Motor neuron (in vitro differentiated cells): ENCODE measurements around the gene GPR137B. TPM values are rescaled to one million over a fixed set of nuclear protein-coding genes. Genes with fewer than 3 reads are reported as not detected.
"Not testable (repeated sequence)": the region's sequence is repeated elsewhere in the genome, so short reads cannot be mapped to it uniquely, and the experiment has no call there.

Source experiments
- ATAC-seq, 8 experiments: fragments of 200-7000 bp; cut with Tn5 transposase; replicated peaks in 6 of 8; 2 replicates each; pipeline ENCODE4 v1.8.0; 2021; ENCODE audit warnings: mild to moderate bottlenecking in 8 of 8, moderate library complexity in 8 of 8
- H3K27ac ChIP-seq, 2 donors: fragments of 250-450 bp; sonication (Bioruptor Pico); 2 replicates each; pipeline ENCODE4 v1.9.0; 2021; ENCODE audit warnings: antibody characterized with exemption in 2 of 2, mild to moderate bottlenecking in 2 of 2, moderate library complexity in 1 of 2
- H3K4me1 ChIP-seq, 2 donors: fragments of 250-450 bp; sonication (Bioruptor Pico); replicated peaks in 1 of 2; 2 replicates each; pipeline ENCODE4 v1.6.1; 2021; ENCODE audit warnings: antibody characterized with exemption in 2 of 2, mild to moderate bottlenecking in 2 of 2, moderate library complexity in 1 of 2
- H3K4me3 ChIP-seq, 5 donors: fragments of 250-450 bp; sonication (Bioruptor Pico); 2 replicates each; pipeline ENCODE4 v1.9.0; 2021; ENCODE audit warnings: antibody characterized with exemption in 5 of 5, mild to moderate bottlenecking in 5 of 5, moderate library complexity in 4 of 5
- WGBS, 10 experiments: fragments of 450-650 bp; shearing (Covaris generic); methylation state at CpG; one replicate each; pipeline ENCODE4 v1.0.0; 2022; 5-methylcytosine and 5-hydroxymethylcytosine counted together
- in situ Hi-C, 9 experiments: fragments of 400-800 bp; cut with MboI; loops; one replicate each; pipeline ENCODE4 v1.15.0; 2021; ENCODE audit warnings: low sequenced_read_pairs in 9 of 9, low pct_unique_long_range_greater_than_20kb in 2 of 9; ENCODE audit not compliant: unreplicated experiment in 9 of 9
- total RNA-seq, 8 experiments: library from RNA; unstranded; fragments of 300-600 nt; gene quantifications; 2 replicates each; pipeline versions ENCODE4 v1.2.3 to v1.2.4, GENCODE V29; 2022

GPR137B gene
- 10 to 100 TPM in 7 of 8 experiments, 1 to 10 TPM in 1; 8.6 to 25.0 (median 12.3) TPM for total RNA-seq

GRCh38 chr1:236142253-236143103, at the start of gene GPR137B:
Gene GPR137B, plus strand, starts transcription at chr1:236142539. Its CDS starts 84 bp downstream, at chr1:236142623.
- H3K27ac ChIP-seq = no peak within 1 kb of the TSS
- in situ Hi-C loops = no loop called here
- H3K4me3 ChIP-seq = peak within 1 kb of the TSS; percentile 59 to 98 (median 89)
- peak; percentile 52 to 81 (median 72) for ATAC-seq
- 0 to 2% (median 0%) methylated on average over 1 to 24 of the region's 105 CpGs; no CpG with 5 or more reads in 6 of the 10 experiments for WGBS, 10 experiments
- H3K4me1 ChIP-seq = peaks cover 16 to 17% of the 10 kb centered on the region in 2 donors

- H3K27ac ChIP-seq = no peak overlapping the region
- H3K4me3 ChIP-seq = no peak overlapping the region
- no peaks in the 10 kb centered on the region for H3K4me1 ChIP-seq
- WGBS, 10 experiments = 10 to 90% (median 81%) methylated on average over 3 to 5 of the region's 5 CpGs; no CpG with 5 or more reads in 2 of the 10 experiments
- in situ Hi-C loops = no loop called here
- ATAC-seq = no peak
Observed at GRCh38 chr1:236092899-236093298, 49.4 kb upstream of the GPR137B start.

- Histone ChIP-seq H3K4me3 (no peak overlapping the region), H3K27ac (no peak overlapping the region), H3K4me1 (no peaks in the 10 kb centered on the region)
- 13 to 100% (median 88%) methylated on average over 1 to 3 of the region's 3 CpGs; no CpG with 5 or more reads in 1 of the 10 experiments for WGBS, 10 experiments
- ATAC-seq = no peak
- in situ Hi-C loops = no loop called here
Observed at GRCh38 chr1:236095705-236096520, 46.4 kb upstream of the GPR137B start.

- peak in 3 of 8 experiments; percentile 29 to 46 (median 46) for ATAC-seq
- WGBS, 10 experiments = 0 to 86% (median 70%) methylated on average over 1 to 14 of the region's 15 CpGs; no CpG with 5 or more reads in 1 of the 10 experiments
- H3K4me1 ChIP-seq, H3K4me3 ChIP-seq, in situ Hi-C loops, H3K27ac ChIP-seq: not testable (repeated sequence)
Observed at GRCh38 chr1:236096660-236097482, 45.5 kb upstream of the GPR137B start.

GRCh38 chr1:236098267-236098666, 44.1 kb upstream of the GPR137B start:
- H3K27ac ChIP-seq = no peak overlapping the region
- WGBS, 10 experiments = 67 to 100% (median 90%) methylated on average over 1 of the region's 1 CpG; no CpG with 5 or more reads in 6 of the 10 experiments
- H3K4me1 ChIP-seq = no peaks in the 10 kb centered on the region
- no peak overlapping the region for H3K4me3 ChIP-seq
- in situ Hi-C loops = no loop called here
- ATAC-seq = no peak

- WGBS, 10 experiments = 0 to 83% (median 65%) methylated on average over 2 to 11 of the region's 12 CpGs; no CpG with 5 or more reads in 1 of the 10 experiments
- no peaks in the 10 kb centered on the region for H3K4me1 ChIP-seq
- no peak overlapping the region for H3K27ac ChIP-seq
- in situ Hi-C loops = no loop called here
- peak in 3 of 8 experiments; percentile 82 to 90 (median 86) for ATAC-seq
- no peak overlapping the region for H3K4me3 ChIP-seq
Observed at GRCh38 chr1:236099355-236099974, 42.9 kb upstream of the GPR137B start.

- Histone ChIP-seq H3K27ac (no peak overlapping the region), H3K4me3 (no peak overlapping the region), H3K4me1 (no peaks in the 10 kb centered on the region)
- no peak for ATAC-seq
- in situ Hi-C loops = loop anchor here in 8 of 9 experiments (10.0 to 25.0 kb wide), 4 partner anchors 387 to 1464 kb away; no protein-coding TSS in a partner anchor
- 40 to 100% (median 90%) methylated on average over 1 to 15 of the region's 15 CpGs; no CpG with 5 or more reads in 1 of the 10 experiments for WGBS, 10 experiments
Observed at GRCh38 chr1:236100799-236101198, 41.5 kb upstream of the GPR137B start.

- Histone ChIP-seq H3K4me1 (no peaks in the 10 kb centered on the region), H3K27ac (no peak overlapping the region), H3K4me3 (no peak overlapping the region)
- WGBS, 10 experiments = 61 to 100% (median 80%) methylated on average over 1 to 9 of the region's 10 CpGs
- in situ Hi-C loops = loop anchor here in 8 of 9 experiments (10.0 to 25.0 kb wide), 4 partner anchors 386 to 1463 kb away; no protein-coding TSS in a partner anchor
- ATAC-seq = no peak
Observed at GRCh38 chr1:236101233-236102200, 40.8 kb upstream of the GPR137B start.

- Histone ChIP-seq H3K4me1 (no peaks in the 10 kb centered on the region), H3K27ac (no peak overlapping the region), H3K4me3 (no peak overlapping the region)
- WGBS, 10 experiments = 75 to 100% (median 84%) methylated on average over 2 to 10 of the region's 11 CpGs; no CpG with 5 or more reads in 6 of the 10 experiments
- no peak for ATAC-seq
- in situ Hi-C loops = loop anchor here in 8 of 9 experiments (10.0 to 25.0 kb wide), 4 partner anchors 385 to 1462 kb away; no protein-coding TSS in a partner anchor
Observed at GRCh38 chr1:236102611-236103010, 39.7 kb upstream of the GPR137B start.

GRCh38 chr1:236103059-236103458, 39.3 kb upstream of the GPR137B start:
- no peak for ATAC-seq

More at GRCh38 chr1:236103059-236103458, 39.3 kb upstream of the GPR137B start:
- H3K4me3 ChIP-seq = no peak overlapping the region
- WGBS, 10 experiments = 3 to 18% (median 9%) methylated on average over 4 to 7 of the region's 7 CpGs; no CpG with 5 or more reads in 5 of the 10 experiments
- in situ Hi-C loops = loop anchor here in 8 of 9 experiments (10.0 to 25.0 kb wide), 4 partner anchors 384 to 1462 kb away; no protein-coding TSS in a partner anchor
- no peaks in the 10 kb centered on the region for H3K4me1 ChIP-seq
- no peak overlapping the region for H3K27ac ChIP-seq
